Activated CD4-positive, alpha-beta memory T cell treated with anti-CD3 and anti-CD28 coated beads for 36 hours (primary cell): ENCODE measurements around the gene ZNF37A. TPM values are rescaled to one million over a fixed set of nuclear protein-coding genes. Genes with fewer than 3 reads are reported as not detected.

Source experiments
- CTCF ChIA-PET: fragments of 350-600 bp; sonication (Branson Sonifier 250); formaldehyde crosslinking; loops from one replicate; lab custom pipeline; 2021; ENCODE audit warnings: antibody characterized with exemption, inconsistent platforms; lab: Charles Lee
- POLR2A ChIA-PET: fragments of 350-600 bp; sonication (Branson Sonifier 250); formaldehyde crosslinking; loops from one replicate; lab custom pipeline; 2021; ENCODE audit warnings: antibody characterized with exemption; lab: Charles Lee
- DNase-seq: peaks from one replicate; pipeline ENCODE4 v3.0.0-alpha.2; 2020
- H3K27ac Mint-ChIP-seq: one replicate; pipeline ENCODE4 v1.8.0; 2021; ENCODE audit warnings: mixed read lengths
- H3K27me3 Mint-ChIP-seq: one replicate; pipeline ENCODE4 v1.8.0; 2021; ENCODE audit warnings: mixed read lengths
- H3K36me3 Mint-ChIP-seq: one replicate; pipeline ENCODE4 v1.8.0; 2021; ENCODE audit warnings: mixed read lengths
- H3K4me1 Mint-ChIP-seq: one replicate; pipeline ENCODE4 v1.8.0; 2021; ENCODE audit warnings: low read depth, mixed read lengths
- H3K4me3 Mint-ChIP-seq: one replicate; pipeline ENCODE4 v1.8.0; 2021; ENCODE audit warnings: mild to moderate bottlenecking, mixed read lengths
- H3K9me3 Mint-ChIP-seq: one replicate; pipeline ENCODE4 v1.8.0; 2021; ENCODE audit warnings: mixed read lengths
- intact Hi-C: fragments of 100-400 bp; cut with micrococcal nuclease; formaldehyde crosslinking; loops from one replicate; pipeline ENCODE4 v1.15.1; 2023
- total RNA-seq, 2 experiments: library from RNA; stranded (reverse); gene quantifications; one replicate each; pipeline ENCODE4 v1.2.3, GENCODE V29; 2021

Gene ZNF37A
- total RNA-seq, 2 experiments from 2014 or later: 19.0 to 21.0 TPM

DNA sequence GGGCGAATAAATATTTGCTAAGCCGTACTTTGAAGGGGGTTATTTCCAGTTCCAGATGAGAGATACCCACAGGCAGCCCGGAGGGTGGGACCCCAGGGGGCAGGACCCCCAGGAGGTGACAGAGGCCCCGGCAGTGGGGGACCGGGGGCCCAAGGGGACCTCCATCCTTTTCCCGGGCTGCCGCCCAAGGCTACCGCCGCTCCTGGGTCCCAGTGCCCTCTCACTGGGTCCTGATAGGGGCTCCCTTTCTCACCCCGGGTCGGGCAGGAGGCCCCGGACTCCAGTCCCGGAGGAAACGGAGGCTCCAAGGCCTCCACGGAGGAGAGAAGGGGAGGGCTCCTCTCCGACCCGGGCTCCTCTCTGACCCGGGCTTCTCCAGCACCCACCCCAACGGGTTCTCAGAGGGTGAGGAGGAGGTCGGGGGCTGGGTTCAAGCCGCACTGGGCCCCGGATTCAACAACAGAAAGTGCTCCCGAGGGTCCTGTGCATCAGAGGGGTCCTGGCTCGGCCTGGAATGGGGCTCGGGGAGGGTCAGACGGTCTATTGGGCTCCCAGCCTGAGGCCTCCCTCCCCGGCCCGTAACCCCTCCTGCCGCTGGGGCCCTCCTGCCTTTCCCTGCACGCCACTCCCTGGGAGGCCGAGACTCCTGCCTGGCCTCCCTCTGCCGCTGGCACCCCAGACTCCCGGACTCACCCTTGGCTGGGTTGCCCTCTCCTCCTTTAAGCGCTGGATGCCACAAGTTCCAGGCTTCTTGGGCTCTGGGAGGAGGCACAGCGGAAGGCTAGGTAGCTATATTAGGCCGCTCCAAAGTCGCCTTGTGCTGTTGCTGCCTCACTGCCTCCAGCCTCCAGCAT is 62.5 kb downstream of the ZNF37A start:
- no peak overlapping the region for H3K4me3 Mint-ChIP-seq
- intact Hi-C loops: no loop called here
- peaks cover 16% of the 10 kb centered on the region for H3K9me3 Mint-ChIP-seq
- no peak for DNase-seq
- H3K27me3 Mint-ChIP-seq: no peaks in the 10 kb centered on the region
- ChIA-PET CTCF (no interaction called here), POLR2A (no interaction called here)
- H3K27ac Mint-ChIP-seq: no peak overlapping the region
- H3K36me3 Mint-ChIP-seq: no peaks in the 10 kb centered on the region
- H3K4me1 Mint-ChIP-seq: no peaks in the 10 kb centered on the region

DNA sequence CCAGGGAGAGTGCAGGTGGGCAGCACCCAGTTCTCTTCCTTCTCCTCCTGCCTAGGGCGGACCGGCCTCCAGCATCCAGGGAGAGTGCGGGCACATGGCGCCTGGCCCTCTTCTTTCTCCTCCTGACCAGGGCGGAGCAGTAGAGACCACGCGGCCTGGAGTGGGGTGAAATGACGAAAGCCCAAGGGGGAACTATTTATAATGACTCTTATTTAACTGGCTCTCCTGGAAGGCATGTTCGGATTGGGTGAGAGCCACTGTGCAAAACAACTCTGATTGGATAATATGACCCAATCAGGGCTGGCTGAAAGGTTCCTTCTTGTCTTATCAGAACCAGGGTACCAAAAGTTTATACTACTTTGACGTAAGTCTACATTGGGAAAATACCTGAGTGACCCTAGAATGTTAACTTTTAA is 63.1 kb downstream of the ZNF37A start:
- Mint-ChIP-seq H3K36me3 (no peaks in the 10 kb centered on the region), H3K27ac (no peak overlapping the region), H3K4me1 (no peaks in the 10 kb centered on the region), H3K4me3 (no peak overlapping the region), H3K27me3 (no peaks in the 10 kb centered on the region), H3K9me3 (peaks cover 16% of the 10 kb centered on the region)
- ChIA-PET CTCF (no interaction called here), POLR2A (no interaction called here)
- DNase-seq: no peak
- intact Hi-C loops: no loop called here

GRCh38 chr10:38159004-38159403 is 64.9 kb downstream of the ZNF37A start:
- H3K4me1 Mint-ChIP-seq: no peaks in the 10 kb centered on the region
- H3K36me3 Mint-ChIP-seq: no peaks in the 10 kb centered on the region
- no peaks in the 10 kb centered on the region for H3K27me3 Mint-ChIP-seq
- ChIA-PET CTCF (no interaction called here), POLR2A (no interaction called here)
- DNase-seq: no peak
- peaks cover 16% of the 10 kb centered on the region for H3K9me3 Mint-ChIP-seq
- H3K27ac Mint-ChIP-seq: no peak overlapping the region
- intact Hi-C loops: no loop called here
- no peak overlapping the region for H3K4me3 Mint-ChIP-seq

DNA sequence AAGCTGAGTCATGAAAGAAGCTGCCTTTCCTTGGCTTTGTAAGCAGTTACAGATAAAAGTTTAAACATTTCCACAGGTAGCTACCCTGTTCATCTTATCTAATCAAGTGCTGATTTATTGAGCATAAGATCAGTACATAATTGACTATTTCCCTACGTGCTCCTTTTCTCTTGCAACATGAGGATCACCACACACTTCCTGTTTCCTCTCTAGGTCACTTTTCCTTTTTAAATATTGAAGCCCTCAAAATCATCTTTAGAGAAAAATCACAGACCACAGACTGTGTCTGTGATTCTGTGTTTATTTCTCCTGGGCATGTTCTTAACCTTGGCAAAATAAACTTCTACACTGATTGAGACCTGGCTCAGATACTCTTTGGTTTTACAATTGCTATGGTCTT is 69.5 kb downstream of the ZNF37A start:
- Mint-ChIP-seq H3K36me3 (no peaks in the 10 kb centered on the region), H3K27me3 (peaks cover 2% of the 10 kb centered on the region), H3K27ac (no peak overlapping the region), H3K9me3 (peaks cover 14% of the 10 kb centered on the region), H3K4me3 (no peak overlapping the region), H3K4me1 (no peaks in the 10 kb centered on the region)
- ChIA-PET POLR2A (no interaction called here), CTCF (no interaction called here)
- DNase-seq: no peak
- intact Hi-C loops: no loop called here

- Mint-ChIP-seq H3K4me1 (no peaks in the 10 kb centered on the region), H3K4me3 (no peak overlapping the region), H3K9me3 (no peaks in the 10 kb centered on the region), H3K27ac (no peak overlapping the region), H3K36me3 (no peaks in the 10 kb centered on the region), H3K27me3 (no peaks in the 10 kb centered on the region)
- intact Hi-C loops: no loop called here
- POLR2A ChIA-PET: no interaction called here
- CTCF ChIA-PET: no interaction called here
- DNase-seq: no peak
These were observed 80.2 kb downstream of the ZNF37A start for GRCh38 chr10:38174336-38174735.

DNA sequence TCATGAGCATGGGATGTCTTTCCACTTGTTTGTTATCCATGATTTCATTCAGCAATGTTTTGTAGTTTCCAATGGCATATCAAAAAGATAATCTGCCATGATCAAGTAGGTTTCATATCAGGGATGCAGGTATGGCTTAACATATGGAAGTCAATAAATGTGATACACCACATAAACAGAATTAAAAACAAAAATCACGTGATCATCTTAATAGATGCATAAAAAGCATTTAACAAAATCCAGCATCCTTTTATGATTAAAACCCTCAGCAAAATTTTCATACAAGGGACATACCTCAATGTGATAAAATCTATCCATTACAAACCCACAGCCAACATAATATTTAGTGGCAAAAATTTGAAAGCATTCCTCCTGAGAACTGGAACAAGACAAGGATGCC is 90.3 kb downstream of the ZNF37A start:
- intact Hi-C loops: no loop called here
- no peaks in the 10 kb centered on the region for H3K36me3 Mint-ChIP-seq
- POLR2A ChIA-PET: no interaction called here

More for the DNA sequence above, 90.3 kb downstream of the ZNF37A start:
- H3K9me3 Mint-ChIP-seq: peaks cover 9% of the 10 kb centered on the region
- no peak overlapping the region for H3K27ac Mint-ChIP-seq
- no peaks in the 10 kb centered on the region for H3K27me3 Mint-ChIP-seq
- no peak overlapping the region for H3K4me3 Mint-ChIP-seq
- H3K4me1 Mint-ChIP-seq: no peaks in the 10 kb centered on the region
- no peak for DNase-seq
- CTCF ChIA-PET: no interaction called here

Other genes with a start within 250 kb of the ZNF37A start
- 1 to 10 TPM; 6.1 to 7.4 TPM for gene ZNF248, start 236.7 kb upstream of the ZNF37A start, total RNA-seq
- gene ZNF25, start 117.7 kb upstream of the ZNF37A start, total RNA-seq: 1 to 10 TPM; 7.4 to 8.8 TPM
- gene ZNF33A, start 83.7 kb upstream of the ZNF37A start, total RNA-seq: 10 to 100 TPM; 20.8 to 21.5 TPM